Activated CD4-positive, alpha-beta T cell treated with anti-CD3 and anti-CD28 coated beads for 36 hours (primary cell): ENCODE results near the gene CDK15. TPM values are rescaled to one million over a fixed set of nuclear protein-coding genes. Genes with fewer than 3 reads are reported as not detected.

Experiments
- ATAC-seq: fragments of 200-7000 bp; cut with Tn5 transposase; one replicate; pipeline ENCODE4 v1.10.0; 2021; ENCODE audit warnings: mild to moderate bottlenecking, moderate library complexity
- CTCF ChIA-PET: fragments of 350-600 bp; sonication (Branson Sonifier 250); formaldehyde crosslinking; loops from one replicate; lab custom pipeline; 2021; ENCODE audit warnings: antibody characterized with exemption; lab: Charles Lee
- POLR2A ChIA-PET: fragments of 350-600 bp; sonication (Branson Sonifier 250); formaldehyde crosslinking; loops from one replicate; lab custom pipeline; 2021; ENCODE audit warnings: antibody characterized with exemption, inconsistent platforms; lab: Charles Lee
- DNase-seq: peaks from one replicate; pipeline ENCODE4 v3.0.0-alpha.2; 2020
- H3K27ac Mint-ChIP-seq: one replicate; pipeline ENCODE4 v1.8.0; 2021; ENCODE audit warnings: mixed read lengths
- H3K27me3 Mint-ChIP-seq: one replicate; pipeline ENCODE4 v1.8.0; 2021; ENCODE audit warnings: mixed read lengths
- H3K36me3 Mint-ChIP-seq: one replicate; pipeline ENCODE4 v1.8.0; 2021; ENCODE audit warnings: low read depth, mixed read lengths
- H3K4me1 Mint-ChIP-seq: one replicate; pipeline ENCODE4 v1.8.0; 2021; ENCODE audit warnings: mixed read lengths
- H3K4me3 Mint-ChIP-seq: one replicate; pipeline ENCODE4 v1.8.0; 2021; ENCODE audit warnings: mild to moderate bottlenecking, moderate library complexity, mixed read lengths
- H3K9me3 Mint-ChIP-seq: one replicate; pipeline ENCODE4 v1.8.0; 2021; ENCODE audit warnings: low read depth, mixed read lengths
- intact Hi-C, 2 experiments: fragments of 100-400 bp; cut with DNase I in 1 of 2; cut with micrococcal nuclease in 1 of 2; formaldehyde crosslinking; loops; one replicate each; pipeline versions ENCODE4 v1.14.2 to v1.15.1; 2022 to 2024; cut with DNase I, micrococcal nuclease
- total RNA-seq, 2 experiments: library from RNA; stranded (reverse); gene quantifications; one replicate each; pipeline ENCODE4 v1.2.3, GENCODE V29; 2021

The CDK15 gene
- total RNA-seq, 2 experiments from 2014 or later = not detected

DNA sequence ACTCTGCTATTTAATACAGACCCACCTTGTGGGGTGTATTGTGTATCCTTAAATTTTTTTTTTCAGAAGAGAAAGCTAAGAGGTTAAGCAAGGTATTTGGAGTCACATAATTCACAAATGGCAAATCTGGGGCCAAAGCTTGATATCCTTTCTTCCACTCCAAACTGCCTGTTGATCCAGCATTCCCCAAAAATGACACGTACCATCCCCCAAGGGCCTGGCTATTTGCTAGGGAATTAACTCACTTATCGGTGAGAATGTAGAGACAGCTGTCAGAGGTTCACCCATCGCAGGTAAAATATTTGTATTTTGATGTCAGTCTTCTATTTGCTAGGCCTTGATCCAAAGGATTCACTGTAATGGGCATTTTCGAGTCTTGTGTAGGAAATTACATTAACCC, 123.7 kb downstream of the CDK15 start:
- intact Hi-C loops = no loop called here
- no peak for DNase-seq
- Mint-ChIP-seq H3K27me3 (peaks cover 15% of the 10 kb centered on the region), H3K9me3 (no peaks in the 10 kb centered on the region), H3K27ac (no peak overlapping the region), H3K36me3 (no peaks in the 10 kb centered on the region), H3K4me3 (no peak overlapping the region), H3K4me1 (no peaks in the 10 kb centered on the region)
- POLR2A ChIA-PET = no interaction called here
- CTCF ChIA-PET = no interaction called here
- no peak for ATAC-seq

DNA sequence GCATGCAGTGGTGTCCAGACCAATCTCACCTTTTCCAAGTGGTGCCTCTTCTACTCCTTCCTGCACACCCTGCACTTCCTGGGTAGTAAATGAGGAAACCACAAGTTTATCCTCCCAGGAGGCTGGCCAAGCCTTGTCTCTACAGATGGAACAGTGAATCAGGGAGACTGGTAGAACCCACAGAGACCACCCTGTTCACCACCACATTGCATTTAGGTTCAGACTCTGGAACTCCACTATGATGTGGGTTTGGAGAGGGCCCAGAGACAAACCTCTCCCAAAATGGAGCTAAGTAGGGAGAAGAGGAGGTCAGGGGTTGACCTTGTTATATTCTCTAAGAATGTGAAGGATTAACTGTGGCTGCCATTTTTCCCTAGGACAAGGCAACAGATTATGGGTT, 124.5 kb downstream of the CDK15 start:
- no peak for DNase-seq
- no peaks in the 10 kb centered on the region for H3K9me3 Mint-ChIP-seq
- ChIA-PET POLR2A (no interaction called here), CTCF (interaction anchor here (0.7 kb wide), 1 partner anchor 74 kb away, joined by 3 read pairs; no protein-coding TSS in a partner anchor)
- H3K36me3 Mint-ChIP-seq = no peaks in the 10 kb centered on the region
- intact Hi-C loops = no loop called here
- no peak for ATAC-seq
- peaks cover 12% of the 10 kb centered on the region for H3K27me3 Mint-ChIP-seq
- no peak overlapping the region for H3K4me3 Mint-ChIP-seq
- no peaks in the 10 kb centered on the region for H3K4me1 Mint-ChIP-seq
- H3K27ac Mint-ChIP-seq = no peak overlapping the region

DNA sequence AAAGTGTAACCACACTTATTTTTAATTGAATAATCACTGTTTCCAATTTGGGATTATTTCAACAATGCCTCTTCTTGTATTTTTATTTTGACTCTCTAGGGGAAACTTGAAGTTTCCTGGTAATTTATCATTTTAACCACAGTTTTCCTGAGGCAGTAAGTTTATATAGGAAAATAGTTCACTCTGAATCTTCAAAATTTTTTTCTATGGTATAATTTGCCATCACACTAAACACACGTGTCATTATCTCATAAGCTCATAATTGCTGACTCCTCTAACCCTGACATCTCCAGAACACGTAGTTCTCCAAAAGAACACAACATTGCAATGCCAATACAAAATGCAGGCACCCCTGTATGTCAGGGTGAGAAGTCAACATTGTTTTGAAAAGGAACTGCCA, 125.1 kb downstream of the CDK15 start:
- Mint-ChIP-seq H3K4me3 (no peak overlapping the region), H3K27me3 (peaks cover 12% of the 10 kb centered on the region), H3K36me3 (no peaks in the 10 kb centered on the region), H3K4me1 (no peaks in the 10 kb centered on the region), H3K27ac (no peak overlapping the region), H3K9me3 (no peaks in the 10 kb centered on the region)
- ChIA-PET CTCF (interaction anchor here (0.7 kb wide), 1 partner anchor 74 kb away, joined by 3 read pairs; no protein-coding TSS in a partner anchor), POLR2A (no interaction called here)
- intact Hi-C loops = no loop called here
- DNase-seq = no peak
- no peak for ATAC-seq

GRCh38 chr2:201931951-201932350, 125.6 kb downstream of the CDK15 start:
- Mint-ChIP-seq H3K36me3 (no peaks in the 10 kb centered on the region), H3K9me3 (no peaks in the 10 kb centered on the region), H3K4me1 (no peaks in the 10 kb centered on the region), H3K27me3 (peaks cover 12% of the 10 kb centered on the region), H3K4me3 (no peak overlapping the region), H3K27ac (no peak overlapping the region)
- ChIA-PET CTCF (interaction anchor here (0.7 kb wide), 1 partner anchor 1117 kb away, joined by 3 read pairs; no protein-coding TSS in a partner anchor), POLR2A (interaction anchor here (0.7 kb wide), 1 partner anchor 534 kb away, joined by 3 read pairs; no protein-coding TSS in a partner anchor)
- ATAC-seq = no peak
- intact Hi-C loops = no loop called here
- DNase-seq = no peak

DNA sequence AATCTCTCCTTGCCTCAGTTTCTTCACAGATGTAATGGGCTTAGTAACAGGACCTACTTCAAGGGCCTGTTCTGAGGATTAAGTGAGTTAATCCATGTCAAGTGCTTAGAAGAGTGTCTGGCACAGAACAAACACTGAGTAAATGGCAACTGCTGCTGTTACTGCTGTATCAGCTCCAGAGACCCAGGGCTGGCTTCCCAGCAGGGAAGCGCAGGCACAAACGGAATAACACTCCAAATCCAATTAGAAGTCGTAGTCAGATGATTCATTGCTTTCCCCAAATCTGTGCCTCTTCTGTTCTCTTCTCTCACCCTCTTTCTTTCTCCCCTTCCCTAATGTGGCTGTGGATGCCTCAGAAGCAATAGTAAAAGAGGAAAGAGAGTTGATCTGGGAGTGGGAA, 126.2 kb downstream of the CDK15 start:
- ATAC-seq = no peak
- H3K36me3 Mint-ChIP-seq = no peaks in the 10 kb centered on the region
- ChIA-PET CTCF (interaction anchor here (0.7 kb wide), 1 partner anchor 1117 kb away, joined by 3 read pairs; no protein-coding TSS in a partner anchor), POLR2A (interaction anchor here (0.7 kb wide), 1 partner anchor 534 kb away, joined by 3 read pairs; no protein-coding TSS in a partner anchor)
- H3K4me3 Mint-ChIP-seq = no peak overlapping the region
- no peak overlapping the region for H3K27ac Mint-ChIP-seq
- DNase-seq = no peak
- intact Hi-C loops = no loop called here
- no peaks in the 10 kb centered on the region for H3K9me3 Mint-ChIP-seq
- H3K27me3 Mint-ChIP-seq = peaks cover 14% of the 10 kb centered on the region
- H3K4me1 Mint-ChIP-seq = no peaks in the 10 kb centered on the region

GRCh38 chr2:201933792-201934237, 127.5 kb downstream of the CDK15 start:
- no peaks in the 10 kb centered on the region for H3K36me3 Mint-ChIP-seq
- no peaks in the 10 kb centered on the region for H3K4me1 Mint-ChIP-seq
- H3K4me3 Mint-ChIP-seq = no peak overlapping the region
- DNase-seq (no peak), ATAC-seq (no peak)
- peaks cover 11% of the 10 kb centered on the region for H3K27me3 Mint-ChIP-seq
- no peak overlapping the region for H3K27ac Mint-ChIP-seq
- CTCF ChIA-PET = no interaction called here
- intact Hi-C loops = no loop called here
- POLR2A ChIA-PET = no interaction called here
- H3K9me3 Mint-ChIP-seq = no peaks in the 10 kb centered on the region

- no peak overlapping the region for H3K27ac Mint-ChIP-seq
- POLR2A ChIA-PET = no interaction called here
Measured at GRCh38 chr2:201936817-201937216, 130.5 kb downstream of the CDK15 start.

DNA sequence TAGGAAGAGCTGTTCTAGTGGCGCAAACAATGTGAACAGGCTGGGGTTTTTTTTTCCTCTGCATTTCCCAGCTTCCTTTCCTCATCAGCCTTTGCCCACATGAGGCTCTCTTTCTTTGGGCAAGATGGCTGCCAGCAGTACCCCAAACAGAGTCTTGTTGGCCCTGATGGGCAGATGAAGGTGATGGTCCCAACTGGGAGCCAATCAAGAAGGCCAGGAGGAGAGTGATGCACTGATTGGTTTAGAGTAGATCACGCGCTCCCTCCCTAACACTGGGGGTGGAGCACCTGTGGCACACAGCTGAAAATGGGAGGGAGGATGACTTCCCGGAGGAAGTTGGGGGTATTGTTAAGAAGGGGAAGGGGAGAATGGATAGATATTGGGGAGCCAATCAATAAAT, 131.0 kb downstream of the CDK15 start:
- no peaks in the 10 kb centered on the region for H3K36me3 Mint-ChIP-seq
- CTCF ChIA-PET = no interaction called here
- ATAC-seq = no peak
- H3K4me3 Mint-ChIP-seq = no peak overlapping the region
- DNase-seq = no peak
- no peaks in the 10 kb centered on the region for H3K4me1 Mint-ChIP-seq
- no peaks in the 10 kb centered on the region for H3K9me3 Mint-ChIP-seq
- H3K27ac Mint-ChIP-seq = no peak overlapping the region
- peaks cover 10% of the 10 kb centered on the region for H3K27me3 Mint-ChIP-seq
- POLR2A ChIA-PET = no interaction called here
- intact Hi-C loops = no loop called here

More at GRCh38 chr2:201936817-201937216, 130.5 kb downstream of the CDK15 start:
- no peak overlapping the region for H3K4me3 Mint-ChIP-seq
- no peaks in the 10 kb centered on the region for H3K36me3 Mint-ChIP-seq
- H3K27me3 Mint-ChIP-seq = peaks cover 10% of the 10 kb centered on the region
- intact Hi-C loops = no loop called here
- CTCF ChIA-PET = no interaction called here
- DNase-seq = no peak
- no peak for ATAC-seq
- no peaks in the 10 kb centered on the region for H3K9me3 Mint-ChIP-seq
- H3K4me1 Mint-ChIP-seq = no peaks in the 10 kb centered on the region

- no peak overlapping the region for H3K27ac Mint-ChIP-seq
Measured at GRCh38 chr2:201938156-201938775, 131.9 kb downstream of the CDK15 start.

GRCh38 chr2:201938781-201939180, 132.4 kb downstream of the CDK15 start:
- intact Hi-C loops = no loop called here
- H3K27ac Mint-ChIP-seq = no peak overlapping the region
- ATAC-seq = no peak
- POLR2A ChIA-PET = no interaction called here
- no peaks in the 10 kb centered on the region for H3K4me1 Mint-ChIP-seq
- no peak overlapping the region for H3K4me3 Mint-ChIP-seq
- CTCF ChIA-PET = no interaction called here
- H3K36me3 Mint-ChIP-seq = no peaks in the 10 kb centered on the region
- no peaks in the 10 kb centered on the region for H3K9me3 Mint-ChIP-seq
- no peak for DNase-seq
- peaks cover 6% of the 10 kb centered on the region for H3K27me3 Mint-ChIP-seq

More at GRCh38 chr2:201938156-201938775, 131.9 kb downstream of the CDK15 start:
- H3K9me3 Mint-ChIP-seq = no peaks in the 10 kb centered on the region
- no peak for ATAC-seq
- no peak overlapping the region for H3K4me3 Mint-ChIP-seq
- ChIA-PET CTCF (no interaction called here), POLR2A (no interaction called here)
- no peaks in the 10 kb centered on the region for H3K4me1 Mint-ChIP-seq
- no peak for DNase-seq
- H3K36me3 Mint-ChIP-seq = no peaks in the 10 kb centered on the region
- H3K27me3 Mint-ChIP-seq = peaks cover 6% of the 10 kb centered on the region
- intact Hi-C loops = no loop called here

GRCh38 chr2:201939453-201939941, 133.2 kb downstream of the CDK15 start:
- peaks cover 5% of the 10 kb centered on the region for H3K27me3 Mint-ChIP-seq
- ChIA-PET POLR2A (no interaction called here), CTCF (no interaction called here)
- H3K4me1 Mint-ChIP-seq = no peaks in the 10 kb centered on the region
- no peaks in the 10 kb centered on the region for H3K36me3 Mint-ChIP-seq
- H3K9me3 Mint-ChIP-seq = no peaks in the 10 kb centered on the region
- no peak overlapping the region for H3K27ac Mint-ChIP-seq
- ATAC-seq = no peak
- DNase-seq = no peak
- intact Hi-C loops = no loop called here
- H3K4me3 Mint-ChIP-seq = no peak overlapping the region

- H3K27me3 Mint-ChIP-seq = peaks cover 2% of the 10 kb centered on the region
- DNase-seq = no peak
- no peak overlapping the region for H3K4me3 Mint-ChIP-seq
- POLR2A ChIA-PET = no interaction called here
- H3K4me1 Mint-ChIP-seq = no peaks in the 10 kb centered on the region
- H3K36me3 Mint-ChIP-seq = no peaks in the 10 kb centered on the region
- ATAC-seq = no peak
- H3K27ac Mint-ChIP-seq = no peak overlapping the region
- CTCF ChIA-PET = interaction anchor here (0.6 kb wide), 1 partner anchor 496 kb away, joined by 3 read pairs; no protein-coding TSS in a partner anchor
- intact Hi-C loops = no loop called here
- no peaks in the 10 kb centered on the region for H3K9me3 Mint-ChIP-seq
Measured at GRCh38 chr2:201942531-201942930, 136.2 kb downstream of the CDK15 start.
